Common myeloid progenitor, CD34-positive (primary cell): Measurements from ENCODE around the gene ARMC5.
"Not testable (repeated sequence)": the region's sequence is repeated elsewhere in the genome, so short reads cannot be mapped to it uniquely, and the experiment has no call there.

ENCODE experiments used
- CTCF ChIA-PET: fragments of 350-600 bp; sonication (Branson Sonifier 250); formaldehyde crosslinking; loops from one replicate; lab custom pipeline; 2021; ENCODE audit warnings: antibody characterized with exemption; lab: Charles Lee
- POLR2A ChIA-PET: fragments of 350-600 bp; sonication (Branson Sonifier 250); formaldehyde crosslinking; loops from one replicate; lab custom pipeline; 2021; ENCODE audit warnings: antibody characterized with exemption; lab: Charles Lee
- DNase-seq, 3 donors: peaks; one replicate each; pipeline versions ENCODE4 v3.0.0 to v3.0.0-alpha.2; 2013
- H3K27ac ChIP-seq, 2 experiments: 1 replicate in 1 of 2; 2 replicates in 1 of 2; pipeline ENCODE4 v1.7.0; 2013; ENCODE audit warnings: inconsistent platforms in 2 of 2, low read length in 2 of 2, mild to moderate bottlenecking in 2 of 2, low read depth in 1 of 2, moderate library complexity in 1 of 2; ENCODE audit not compliant: severe bottlenecking in 2 of 2, insufficient read depth in 1 of 2, poor library complexity in 1 of 2
- H3K27me3 ChIP-seq, 5 experiments: replicated peaks in 2 of 5; 1 replicate in 3 of 5; 2 replicates in 2 of 5; pipeline versions ENCODE4 v1.6.1 to v1.7.0; 2013; ENCODE audit warnings: low read length in 4 of 5, mild to moderate bottlenecking in 2 of 5, moderate library complexity in 2 of 5, inconsistent platforms in 1 of 5; ENCODE audit not compliant: insufficient read depth in 5 of 5, control insufficient read depth in 4 of 5
- H3K36me3 ChIP-seq, 4 experiments: 1 replicate in 2 of 4; 2 replicates in 2 of 4; pipeline versions ENCODE4 v1.6.1 to v1.7.0; 2013; ENCODE audit warnings: low read length in 3 of 4, control low read depth in 1 of 4, mild to moderate bottlenecking in 1 of 4; ENCODE audit not compliant: control insufficient read depth in 4 of 4, insufficient read depth in 4 of 4
- H3K4me1 ChIP-seq, 4 experiments: 1 replicate in 3 of 4; 2 replicates in 1 of 4; pipeline versions ENCODE4 v1.6.1 to v1.7.1; 2013; ENCODE audit warnings: low read length in 3 of 4, mild to moderate bottlenecking in 3 of 4, control low read depth in 1 of 4, inconsistent platforms in 1 of 4, moderate library complexity in 1 of 4; ENCODE audit not compliant: control insufficient read depth in 4 of 4, insufficient read depth in 4 of 4; ENCODE audit errors: control extremely low read depth in 1 of 4
- H3K4me3 ChIP-seq, 7 experiments: 1 replicate in 4 of 7; 2 replicates in 3 of 7; pipeline versions ENCODE4 v1.5.1 to v1.7.0; 2013; ENCODE audit warnings: mild to moderate bottlenecking in 7 of 7, low read length in 6 of 7, moderate library complexity in 6 of 7, inconsistent platforms in 2 of 7, low read depth in 2 of 7, control low read depth in 1 of 7; ENCODE audit not compliant: insufficient read depth in 4 of 7, control insufficient read depth in 1 of 7; ENCODE audit errors: extremely low read depth in 1 of 7
- H3K9me3 ChIP-seq, 5 experiments: 1 replicate in 4 of 5; 2 replicates in 1 of 5; pipeline versions ENCODE4 v1.6.1 to v1.7.1; 2013; ENCODE audit warnings: low read length in 4 of 5, mild to moderate bottlenecking in 2 of 5, inconsistent platforms in 1 of 5, low read depth in 1 of 5, moderate library complexity in 1 of 5; ENCODE audit not compliant: control insufficient read depth in 4 of 5, insufficient read depth in 2 of 5; ENCODE audit errors: control extremely low read depth in 1 of 5
- WGBS: methylation state at CpG from one replicate; pipeline ENCODE4 v1.1.5; 2013; ENCODE audit not compliant: insufficient coverage; 5-methylcytosine and 5-hydroxymethylcytosine counted together

Gene ARMC5

GRCh38 chr16:31414706-31415105, 44.6 kb upstream of the ARMC5 start:
- Histone ChIP-seq H3K4me3 (no peak overlapping the region), H3K9me3 (no peaks in the 10 kb centered on the region), H3K4me1 (peaks cover 0 to under 1% (median 0%) of the 10 kb centered on the region in 4 experiments), H3K27ac (no peak overlapping the region), H3K36me3 (no peaks in the 10 kb centered on the region), H3K27me3 (peaks cover 0 to 3% (median 0%) of the 10 kb centered on the region in 5 experiments)
- 91% methylated on average over 4 of the region's 4 CpGs for WGBS
- DNase-seq, result no peak
- POLR2A ChIA-PET, result no interaction called here
- CTCF ChIA-PET, result interaction anchor here (1.1 kb wide), 1 partner anchor 28 kb away, joined by 3 read pairs; the partner anchor contains the start of gene ZNF843

GRCh38 chr16:31416371-31416770, 42.9 kb upstream of the ARMC5 start:
- DNase-seq, result no peak
- Histone ChIP-seq H3K4me3 (no peak overlapping the region), H3K27ac (no peak overlapping the region), H3K9me3 (peaks cover 0 to 2% (median 0%) of the 10 kb centered on the region in 5 experiments), H3K36me3 (no peaks in the 10 kb centered on the region), H3K4me1 (peaks cover 0 to 6% (median 0%) of the 10 kb centered on the region in 4 experiments), H3K27me3 (peaks cover 0 to 3% (median 0%) of the 10 kb centered on the region in 5 experiments)
- ChIA-PET POLR2A (no interaction called here), CTCF (interaction anchor here (1.7 kb wide), 1 partner anchor 14 kb away, joined by 6 read pairs; no protein-coding TSS in a partner anchor)
- 100% methylated on average over 6 of the region's 11 CpGs for WGBS

GRCh38 chr16:31417036-31417435, 42.3 kb upstream of the ARMC5 start:
- POLR2A ChIA-PET, H3K4me1 ChIP-seq, DNase-seq, H3K9me3 ChIP-seq, H3K27me3 ChIP-seq, H3K4me3 ChIP-seq, H3K27ac ChIP-seq, H3K36me3 ChIP-seq: not testable (repeated sequence)
- no CpG with 5 or more reads among the region's 2 CpGs for WGBS
- CTCF ChIA-PET, result interaction anchor here (1.7 kb wide), 1 partner anchor 14 kb away, joined by 6 read pairs; no protein-coding TSS in a partner anchor

- CTCF ChIA-PET, result no interaction called here
- Histone ChIP-seq H3K4me3 (no peak overlapping the region), H3K27me3 (peaks cover 0 to 3% (median 0%) of the 10 kb centered on the region in 5 experiments), H3K36me3 (no peaks in the 10 kb centered on the region), H3K27ac (no peak overlapping the region), H3K4me1 (peaks cover 0 to 6% (median 0%) of the 10 kb centered on the region in 4 experiments), H3K9me3 (peaks cover 0 to 4% (median 0%) of the 10 kb centered on the region in 5 experiments)
- DNase-seq, result no peak
- WGBS, result 95% methylated on average over 5 of the region's 5 CpGs
- POLR2A ChIA-PET, result no interaction called here
Observed at GRCh38 chr16:31417916-31418315, 41.4 kb upstream of the ARMC5 start.

GRCh38 chr16:31420037-31420436, 39.3 kb upstream of the ARMC5 start:
- CTCF ChIA-PET, result interaction anchor here (0.7 to 1.6 kb wide), 5 partner anchors 12 to 30 kb away, joined by 3 to 6 read pairs (median 3); partner anchors contain the start of gene ZNF843
- peaks cover 0 to 6% (median 0%) of the 10 kb centered on the region in 4 experiments for H3K4me1 ChIP-seq
- no peak overlapping the region for H3K27ac ChIP-seq
- H3K4me3 ChIP-seq, result no peak overlapping the region
- peaks cover 0 to 4% (median 0%) of the 10 kb centered on the region in 5 experiments for H3K9me3 ChIP-seq
- WGBS, result 100% methylated on average over 3 of the region's 3 CpGs
- no peaks in the 10 kb centered on the region for H3K27me3 ChIP-seq
- DNase-seq, result no peak
- POLR2A ChIA-PET, result no interaction called here
- H3K36me3 ChIP-seq, result no peaks in the 10 kb centered on the region

GRCh38 chr16:31421587-31421986, 37.7 kb upstream of the ARMC5 start:
- no peaks in the 10 kb centered on the region for H3K36me3 ChIP-seq
- POLR2A ChIA-PET, result no interaction called here
- peaks cover 0 to 6% (median 0%) of the 10 kb centered on the region in 4 experiments for H3K4me1 ChIP-seq
- no peak overlapping the region for H3K27ac ChIP-seq
- no peaks in the 10 kb centered on the region for H3K27me3 ChIP-seq
- CTCF ChIA-PET, result interaction anchor here (1.0 to 1.5 kb wide), 2 partner anchors 38 to 115 kb away, joined by 3 to 5 read pairs; no protein-coding TSS in a partner anchor
- 90% methylated on average over 6 of the region's 6 CpGs for WGBS
- no peak for DNase-seq
- H3K4me3 ChIP-seq, result no peak overlapping the region
- peaks cover 0 to 4% (median 0%) of the 10 kb centered on the region in 5 experiments for H3K9me3 ChIP-seq

GRCh38 chr16:31423241-31423640, 36.1 kb upstream of the ARMC5 start:
- Histone ChIP-seq H3K4me1 (peaks cover 0 to 6% (median 6%) of the 10 kb centered on the region in 4 experiments), H3K4me3 (no peak overlapping the region), H3K36me3 (no peaks in the 10 kb centered on the region), H3K9me3 (peaks cover 0 to 4% (median 0%) of the 10 kb centered on the region in 5 experiments), H3K27me3 (no peaks in the 10 kb centered on the region), H3K27ac (no peak overlapping the region)
- POLR2A ChIA-PET, result no interaction called here
- 67% methylated on average over 3 of the region's 3 CpGs for WGBS
- CTCF ChIA-PET, result no interaction called here
- DNase-seq, result no peak
